ENCODE data around the gene AADACL2. TPM values are rescaled to one million over a fixed set of nuclear protein-coding genes. Genes with fewer than 3 reads are reported as not detected.

AADACL2 gene
- total and polyA plus RNA-seq, 4 donors = not detected

DNA sequence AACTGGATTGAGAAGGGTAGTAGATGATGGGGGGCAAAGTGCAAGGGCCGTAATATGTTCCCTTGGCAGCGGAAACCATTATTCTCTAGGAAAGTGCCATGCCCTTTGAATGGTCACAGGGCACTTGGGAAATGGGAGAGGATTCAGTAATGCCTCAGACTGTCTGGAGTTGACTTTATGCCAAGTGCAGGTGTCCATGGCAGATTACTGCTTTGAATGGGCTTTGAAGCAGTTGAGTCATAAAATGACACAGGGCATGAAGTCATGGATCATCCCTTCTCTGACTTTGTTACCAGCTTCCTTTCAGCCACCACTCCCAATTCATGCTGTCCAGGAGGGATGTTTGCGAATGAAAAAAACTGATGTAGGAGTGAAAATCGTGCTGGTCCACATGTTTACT is 20.1 kb downstream of the AADACL2 start:
- no peak for DNase-seq (ENCODE audit: low spot score)
- Histone ChIP-seq H3K27ac (ENCODE audit: low read depth in 1 of 2, low read length in 2 of 2) (no peak overlapping the region), H3K4me1 (ENCODE audit: control insufficient read depth in 4 of 4, insufficient read depth in 4 of 4, low read length in 3 of 4) (peaks cover 0 to 7% (median under 1%) of the 10 kb centered on the region in 4 donors), H3K9ac (ENCODE audit: low read depth in 1 of 2, low read length in 2 of 2) (no peak overlapping the region), H3K27me3 (ENCODE audit: control insufficient read depth in 4 of 4, insufficient read depth in 4 of 4, low read length in 3 of 4) (no peaks in the 10 kb centered on the region), H3K36me3 (ENCODE audit: control insufficient read depth in 4 of 4, insufficient read depth in 3 of 4, low read depth in 1 of 4, low read length in 3 of 4) (no peaks in the 10 kb centered on the region), H3K4me3 (ENCODE audit: low read depth in 1 of 3, low read length in 3 of 3) (no peak overlapping the region), H3K9me3 (ENCODE audit: control insufficient read depth in 4 of 4, low read length in 3 of 4) (peaks cover 0 to under 1% (median 0%) of the 10 kb centered on the region in 4 donors)
- TF ChIP-seq TAF1 (conservative IDR thresholded peaks at IDR 0.05) (no peak), FOXA2 (IDR thresholded peaks at IDR 0.05) (no peak), FOXA1 (IDR thresholded peaks at IDR 0.05) (no peak), NR2F2 (IDR thresholded peaks at IDR 0.05) (no peak), YY1 (IDR thresholded peaks at IDR 0.05) (no peak), JUND (IDR thresholded peaks at IDR 0.05) (no peak), GABPA (IDR thresholded peaks at IDR 0.05 in 1 of 2, conservative IDR thresholded peaks at IDR 0.05 in 1 of 2) (no peak)
- TF ChIP-seq, protein P1, sequence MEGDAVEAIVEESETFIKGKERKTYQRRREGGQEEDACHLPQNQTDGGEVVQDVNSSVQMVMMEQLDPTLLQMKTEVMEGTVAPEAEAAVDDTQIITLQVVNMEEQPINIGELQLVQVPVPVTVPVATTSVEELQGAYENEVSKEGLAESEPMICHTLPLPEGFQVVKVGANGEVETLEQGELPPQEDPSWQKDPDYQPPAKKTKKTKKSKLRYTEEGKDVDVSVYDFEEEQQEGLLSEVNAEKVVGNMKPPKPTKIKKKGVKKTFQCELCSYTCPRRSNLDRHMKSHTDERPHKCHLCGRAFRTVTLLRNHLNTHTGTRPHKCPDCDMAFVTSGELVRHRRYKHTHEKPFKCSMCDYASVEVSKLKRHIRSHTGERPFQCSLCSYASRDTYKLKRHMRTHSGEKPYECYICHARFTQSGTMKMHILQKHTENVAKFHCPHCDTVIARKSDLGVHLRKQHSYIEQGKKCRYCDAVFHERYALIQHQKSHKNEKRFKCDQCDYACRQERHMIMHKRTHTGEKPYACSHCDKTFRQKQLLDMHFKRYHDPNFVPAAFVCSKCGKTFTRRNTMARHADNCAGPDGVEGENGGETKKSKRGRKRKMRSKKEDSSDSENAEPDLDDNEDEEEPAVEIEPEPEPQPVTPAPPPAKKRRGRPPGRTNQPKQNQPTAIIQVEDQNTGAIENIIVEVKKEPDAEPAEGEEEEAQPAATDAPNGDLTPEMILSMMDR (IDR thresholded peaks at IDR 0.05; ENCODE audit: low read depth, low read length, missing input control) = no peak
- TF ChIP-seq, protein P2, sequence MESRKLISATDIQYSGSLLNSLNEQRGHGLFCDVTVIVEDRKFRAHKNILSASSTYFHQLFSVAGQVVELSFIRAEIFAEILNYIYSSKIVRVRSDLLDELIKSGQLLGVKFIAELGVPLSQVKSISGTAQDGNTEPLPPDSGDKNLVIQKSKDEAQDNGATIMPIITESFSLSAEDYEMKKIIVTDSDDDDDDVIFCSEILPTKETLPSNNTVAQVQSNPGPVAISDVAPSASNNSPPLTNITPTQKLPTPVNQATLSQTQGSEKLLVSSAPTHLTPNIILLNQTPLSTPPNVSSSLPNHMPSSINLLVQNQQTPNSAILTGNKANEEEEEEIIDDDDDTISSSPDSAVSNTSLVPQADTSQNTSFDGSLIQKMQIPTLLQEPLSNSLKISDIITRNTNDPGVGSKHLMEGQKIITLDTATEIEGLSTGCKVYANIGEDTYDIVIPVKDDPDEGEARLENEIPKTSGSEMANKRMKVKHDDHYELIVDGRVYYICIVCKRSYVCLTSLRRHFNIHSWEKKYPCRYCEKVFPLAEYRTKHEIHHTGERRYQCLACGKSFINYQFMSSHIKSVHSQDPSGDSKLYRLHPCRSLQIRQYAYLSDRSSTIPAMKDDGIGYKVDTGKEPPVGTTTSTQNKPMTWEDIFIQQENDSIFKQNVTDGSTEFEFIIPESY (IDR thresholded peaks at IDR 0.05) = no peak
- TF ChIP-seq, protein P3, sequence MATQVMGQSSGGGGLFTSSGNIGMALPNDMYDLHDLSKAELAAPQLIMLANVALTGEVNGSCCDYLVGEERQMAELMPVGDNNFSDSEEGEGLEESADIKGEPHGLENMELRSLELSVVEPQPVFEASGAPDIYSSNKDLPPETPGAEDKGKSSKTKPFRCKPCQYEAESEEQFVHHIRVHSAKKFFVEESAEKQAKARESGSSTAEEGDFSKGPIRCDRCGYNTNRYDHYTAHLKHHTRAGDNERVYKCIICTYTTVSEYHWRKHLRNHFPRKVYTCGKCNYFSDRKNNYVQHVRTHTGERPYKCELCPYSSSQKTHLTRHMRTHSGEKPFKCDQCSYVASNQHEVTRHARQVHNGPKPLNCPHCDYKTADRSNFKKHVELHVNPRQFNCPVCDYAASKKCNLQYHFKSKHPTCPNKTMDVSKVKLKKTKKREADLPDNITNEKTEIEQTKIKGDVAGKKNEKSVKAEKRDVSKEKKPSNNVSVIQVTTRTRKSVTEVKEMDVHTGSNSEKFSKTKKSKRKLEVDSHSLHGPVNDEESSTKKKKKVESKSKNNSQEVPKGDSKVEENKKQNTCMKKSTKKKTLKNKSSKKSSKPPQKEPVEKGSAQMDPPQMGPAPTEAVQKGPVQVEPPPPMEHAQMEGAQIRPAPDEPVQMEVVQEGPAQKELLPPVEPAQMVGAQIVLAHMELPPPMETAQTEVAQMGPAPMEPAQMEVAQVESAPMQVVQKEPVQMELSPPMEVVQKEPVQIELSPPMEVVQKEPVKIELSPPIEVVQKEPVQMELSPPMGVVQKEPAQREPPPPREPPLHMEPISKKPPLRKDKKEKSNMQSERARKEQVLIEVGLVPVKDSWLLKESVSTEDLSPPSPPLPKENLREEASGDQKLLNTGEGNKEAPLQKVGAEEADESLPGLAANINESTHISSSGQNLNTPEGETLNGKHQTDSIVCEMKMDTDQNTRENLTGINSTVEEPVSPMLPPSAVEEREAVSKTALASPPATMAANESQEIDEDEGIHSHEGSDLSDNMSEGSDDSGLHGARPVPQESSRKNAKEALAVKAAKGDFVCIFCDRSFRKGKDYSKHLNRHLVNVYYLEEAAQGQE (IDR thresholded peaks at IDR 0.05) = no peak
- TF ChIP-seq, protein P4, sequence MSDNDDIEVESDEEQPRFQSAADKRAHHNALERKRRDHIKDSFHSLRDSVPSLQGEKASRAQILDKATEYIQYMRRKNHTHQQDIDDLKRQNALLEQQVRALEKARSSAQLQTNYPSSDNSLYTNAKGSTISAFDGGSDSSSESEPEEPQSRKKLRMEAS (IDR thresholded peaks at IDR 0.05) = no peak
- WGBS = 81% methylated on average over 4 of the region's 4 CpGs

DNA sequence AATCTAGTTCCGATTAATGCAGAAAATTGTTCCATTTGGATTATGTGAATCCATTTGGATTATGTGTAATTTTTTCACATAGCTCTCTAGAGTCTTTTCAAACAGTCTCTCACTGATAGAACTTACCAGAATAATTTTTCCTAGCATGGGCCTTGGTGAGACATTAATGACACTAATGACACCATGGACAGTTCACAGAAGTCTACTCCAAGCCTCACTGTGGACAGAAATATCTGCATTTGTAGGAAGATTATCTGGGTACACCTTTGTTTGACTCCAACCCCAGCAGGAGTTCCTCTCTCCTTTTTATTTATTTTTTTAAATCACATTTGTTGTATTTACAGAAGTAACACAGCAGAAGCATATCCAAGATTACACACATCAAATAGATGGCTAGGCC is 27.9 kb downstream of the AADACL2 start:
- no peak for DNase-seq (ENCODE audit: low spot score)
- Histone ChIP-seq H3K9ac (ENCODE audit: low read depth in 1 of 2, low read length in 2 of 2) (no peak overlapping the region), H3K9me3 (ENCODE audit: control insufficient read depth in 4 of 4, low read length in 3 of 4) (no peaks in the 10 kb centered on the region), H3K27ac (ENCODE audit: low read depth in 1 of 2, low read length in 2 of 2) (no peak overlapping the region), H3K4me1 (ENCODE audit: control insufficient read depth in 4 of 4, insufficient read depth in 4 of 4, low read length in 3 of 4) (no peaks in the 10 kb centered on the region), H3K27me3 (ENCODE audit: control insufficient read depth in 4 of 4, insufficient read depth in 4 of 4, low read length in 3 of 4) (no peaks in the 10 kb centered on the region), H3K4me3 (ENCODE audit: low read depth in 1 of 3, low read length in 3 of 3) (no peak overlapping the region), H3K36me3 (ENCODE audit: control insufficient read depth in 4 of 4, insufficient read depth in 3 of 4, low read depth in 1 of 4, low read length in 3 of 4) (no peaks in the 10 kb centered on the region)
- WGBS = 100% methylated on average over 1 of the region's 1 CpG
- TF ChIP-seq EGR1 (IDR thresholded peaks at IDR 0.05; ENCODE audit: low read depth in 2 of 2) (no peak), GABPA (IDR thresholded peaks at IDR 0.05 in 1 of 2, conservative IDR thresholded peaks at IDR 0.05 in 1 of 2) (no peak), HNF4G (IDR thresholded peaks at IDR 0.05) (no peak), FOXA2 (IDR thresholded peaks at IDR 0.05) (no peak), YY1 (IDR thresholded peaks at IDR 0.05) (no peak), RXRA (IDR thresholded peaks at IDR 0.05) (no peak), HNF4A (conservative IDR thresholded peaks at IDR 0.05) (no peak), JUND (IDR thresholded peaks at IDR 0.05) (no peak), RAD21 (IDR thresholded peaks at IDR 0.05) (no peak), TAF1 (conservative IDR thresholded peaks at IDR 0.05) (no peak), NR2F2 (IDR thresholded peaks at IDR 0.05) (no peak), FOXA1 (IDR thresholded peaks at IDR 0.05) (no peak)
- TF ChIP-seq, protein P2 (IDR thresholded peaks at IDR 0.05) = no peak
- TF ChIP-seq, protein P4 (IDR thresholded peaks at IDR 0.05) = no peak
- TF ChIP-seq, protein P5, sequence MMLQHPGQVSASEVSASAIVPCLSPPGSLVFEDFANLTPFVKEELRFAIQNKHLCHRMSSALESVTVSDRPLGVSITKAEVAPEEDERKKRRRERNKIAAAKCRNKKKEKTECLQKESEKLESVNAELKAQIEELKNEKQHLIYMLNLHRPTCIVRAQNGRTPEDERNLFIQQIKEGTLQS (IDR thresholded peaks at IDR 0.05) = no peak
- TF ChIP-seq, protein P3 (IDR thresholded peaks at IDR 0.05) = no peak

Data from liver (tissue), 9 donors.